ENCODE measurements around the gene PRSS56. TPM values are rescaled to one million over a fixed set of nuclear protein-coding genes. Genes with fewer than 3 reads are reported as not detected.
"Not testable (repeated sequence)": the region's sequence is repeated elsewhere in the genome, so short reads cannot be mapped to it uniquely, and the experiment has no call there.

Gene PRSS56
- total RNA-seq, 3 donors from 2014 or later: not detected

GRCh38 chr2:232567721-232568120 is 47.5 kb downstream of the PRSS56 start:
- Histone ChIP-seq H3K27me3 (no peaks in the 10 kb centered on the region), H3K4me3 (no peak overlapping the region), H3K27ac (no peak overlapping the region), H3K4me1 (no peaks in the 10 kb centered on the region), H3K9me3 (no peaks in the 10 kb centered on the region), H3K36me3 (no peaks in the 10 kb centered on the region)
- intact Hi-C loops (cut with DNase I; ENCODE audit: low total_unique reads): no loop called here
- TF ChIP-seq POLR2A (IDR thresholded peaks at IDR 0.05) (no peak), POLR2AphosphoS5 (IDR thresholded peaks at IDR 0.05) (no peak), CTCF (IDR thresholded peaks at IDR 0.05) (no peak)
- DNase-seq (ENCODE audit: low spot score in 2 of 2): no peak

DNA sequence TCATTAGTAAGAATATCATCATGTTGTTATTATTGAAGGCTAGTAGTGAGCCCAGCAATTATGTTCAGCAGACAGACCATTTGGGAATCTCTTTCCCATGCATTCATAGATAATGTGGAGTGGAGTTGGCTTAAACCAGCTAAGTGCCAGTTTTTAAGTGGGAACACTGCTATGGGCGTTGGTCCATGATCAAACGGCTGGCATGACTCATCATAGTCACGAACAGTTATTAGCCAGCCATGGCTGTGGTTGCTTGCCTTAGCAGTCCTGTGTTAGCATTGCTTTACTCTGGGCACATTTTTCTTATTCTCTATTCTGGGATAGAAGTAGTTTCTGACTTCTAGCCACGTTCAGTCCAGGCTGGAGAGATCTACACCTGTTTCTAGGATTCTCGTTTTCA is 48.0 kb downstream of the PRSS56 start:
- H3K27ac ChIP-seq: no peak overlapping the region

GRCh38 chr2:232569541-232569940 is 49.4 kb downstream of the PRSS56 start:
- H3K4me1 ChIP-seq: no peaks in the 10 kb centered on the region
- no peaks in the 10 kb centered on the region for H3K9me3 ChIP-seq
- DNase-seq (ENCODE audit: low spot score in 2 of 2): no peak
- no peak overlapping the region for H3K27ac ChIP-seq
- intact Hi-C loops (cut with DNase I; ENCODE audit: low total_unique reads): no loop called here
- no peaks in the 10 kb centered on the region for H3K27me3 ChIP-seq
- H3K4me3 ChIP-seq: no peak overlapping the region
- no peak for TF ChIP-seq POLR2A (IDR thresholded peaks at IDR 0.05)
- TF ChIP-seq CTCF (IDR thresholded peaks at IDR 0.05): no peak
- TF ChIP-seq POLR2AphosphoS5 (IDR thresholded peaks at IDR 0.05): no peak
- no peaks in the 10 kb centered on the region for H3K36me3 ChIP-seq

More for the DNA sequence above, 48.0 kb downstream of the PRSS56 start:
- Histone ChIP-seq H3K4me3 (no peak overlapping the region), H3K36me3 (no peaks in the 10 kb centered on the region), H3K9me3 (no peaks in the 10 kb centered on the region), H3K27me3 (no peaks in the 10 kb centered on the region), H3K4me1 (no peaks in the 10 kb centered on the region)
- intact Hi-C loops (cut with DNase I; ENCODE audit: low total_unique reads): no loop called here
- DNase-seq (ENCODE audit: low spot score in 2 of 2): no peak
- TF ChIP-seq POLR2AphosphoS5 (IDR thresholded peaks at IDR 0.05) (no peak), POLR2A (IDR thresholded peaks at IDR 0.05) (no peak)

DNA sequence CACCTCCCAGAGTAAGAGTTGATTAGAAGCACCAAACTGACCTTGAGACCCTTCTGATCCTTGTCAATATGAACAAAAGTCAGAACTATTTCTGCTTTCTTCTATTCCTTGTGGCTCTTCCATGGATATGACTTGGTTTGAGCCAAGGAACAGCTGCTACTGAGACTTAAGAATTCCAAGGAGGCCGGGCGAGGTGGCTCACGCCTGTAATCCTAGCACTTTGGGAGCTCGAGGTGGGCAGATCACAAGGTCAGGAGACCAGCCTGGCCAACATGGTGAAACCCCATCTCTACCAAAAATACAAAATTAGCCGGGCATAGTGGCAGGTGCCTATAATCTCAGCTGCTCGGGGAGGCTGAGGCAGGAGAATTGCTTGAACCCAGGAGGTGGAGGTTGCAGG is 50.3 kb downstream of the PRSS56 start:
- H3K4me3 ChIP-seq; H3K27ac ChIP-seq; DNase-seq (ENCODE audit: low spot score in 2 of 2); H3K27me3 ChIP-seq; H3K36me3 ChIP-seq; intact Hi-C loops (cut with DNase I; ENCODE audit: low total_unique reads); H3K9me3 ChIP-seq; H3K4me1 ChIP-seq: not testable (repeated sequence)

- no peaks in the 10 kb centered on the region for H3K27me3 ChIP-seq
- H3K4me3 ChIP-seq: no peak overlapping the region
- no peak overlapping the region for H3K27ac ChIP-seq
- no peaks in the 10 kb centered on the region for H3K9me3 ChIP-seq
- no peaks in the 10 kb centered on the region for H3K36me3 ChIP-seq
- H3K4me1 ChIP-seq: no peaks in the 10 kb centered on the region
- DNase-seq (ENCODE audit: low spot score in 2 of 2): no peak
- intact Hi-C loops (cut with DNase I; ENCODE audit: low total_unique reads): no loop called here
- no peak for TF ChIP-seq POLR2AphosphoS5 (IDR thresholded peaks at IDR 0.05)
- no peak for TF ChIP-seq CTCF (IDR thresholded peaks at IDR 0.05)
- TF ChIP-seq POLR2A (IDR thresholded peaks at IDR 0.05): no peak
These were observed 50.9 kb downstream of the PRSS56 start for GRCh38 chr2:232571026-232571474.

DNA sequence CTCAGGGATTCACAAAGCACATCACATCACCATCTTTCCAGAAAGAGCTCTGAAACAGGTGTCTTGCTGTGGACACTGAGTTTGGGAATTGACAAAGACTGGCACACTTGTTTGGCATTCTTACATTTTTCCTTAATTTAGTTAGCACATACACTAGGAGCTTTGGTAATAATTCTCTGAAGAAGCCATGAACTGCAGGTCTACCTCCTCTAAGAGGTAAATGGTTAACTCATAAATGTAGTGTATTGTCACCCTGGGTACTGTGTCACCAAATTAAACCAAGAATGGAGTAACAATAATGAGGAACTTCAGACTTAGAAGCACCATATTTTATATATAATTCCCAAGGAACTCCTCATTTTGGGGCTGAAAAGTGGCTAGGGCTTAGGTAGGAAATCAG is 52.9 kb downstream of the PRSS56 start:
- no peaks in the 10 kb centered on the region for H3K36me3 ChIP-seq
- intact Hi-C loops (cut with DNase I; ENCODE audit: low total_unique reads): no loop called here
- H3K9me3 ChIP-seq: no peaks in the 10 kb centered on the region
- H3K4me1 ChIP-seq: no peaks in the 10 kb centered on the region
- H3K27ac ChIP-seq: no peak overlapping the region
- no peak for DNase-seq (ENCODE audit: low spot score in 2 of 2)
- TF ChIP-seq POLR2A (IDR thresholded peaks at IDR 0.05) (no peak), POLR2AphosphoS5 (IDR thresholded peaks at IDR 0.05) (no peak), CTCF (IDR thresholded peaks at IDR 0.05) (no peak)
- H3K27me3 ChIP-seq: no peaks in the 10 kb centered on the region
- H3K4me3 ChIP-seq: no peak overlapping the region

Measured in breast epithelium (tissue), 4 donors.